WTC11 (cell line): ENCODE data around the gene RADX.

Experiments used
- CTCF ChIP-seq: fragments of 200-600 bp; IDR thresholded peaks from 2 replicates; pipeline ENCODE4 v1.8.0; 2022; ENCODE audit warnings: antibody characterized with exemption
- E2F5 ChIP-seq: sonication (generic); formaldehyde crosslinking; IDR thresholded peaks from 2 replicates; pipeline ENCODE4 v1.8.1; 2022; ENCODE audit warnings: mild to moderate bottlenecking, moderate library complexity, missing genetic modification reagents
- ESRRA ChIP-seq: sonication (generic); formaldehyde crosslinking; IDR thresholded peaks from 2 replicates; pipeline ENCODE4 v1.8.1; 2022; ENCODE audit warnings: mild to moderate bottlenecking, missing genetic modification reagents, borderline replicate concordance
- FOXP1 ChIP-seq: sonication (generic); formaldehyde crosslinking; IDR thresholded peaks from 2 replicates; pipeline ENCODE4 v1.8.0; 2022; ENCODE audit warnings: missing genetic modification reagents, mild to moderate bottlenecking, moderate library complexity, borderline replicate concordance
- JUN ChIP-seq: sonication (generic); formaldehyde crosslinking; IDR thresholded peaks from 2 replicates; pipeline ENCODE4 v1.8.0; 2023; ENCODE audit warnings: mild to moderate bottlenecking, missing genetic modification reagents
- MAX ChIP-seq: sonication (generic); formaldehyde crosslinking; IDR thresholded peaks from 2 replicates; pipeline ENCODE4 v1.8.0; 2022; ENCODE audit warnings: mild to moderate bottlenecking, missing genetic modification reagents
- MXD4 ChIP-seq: fragments of 250-450 bp; sonication (Bioruptor Pico); IDR thresholded peaks from 2 replicates; pipeline ENCODE4 v1.8.0; 2021; ENCODE audit warnings: mild to moderate bottlenecking, moderate library complexity, borderline replicate concordance
- NFE2L1 ChIP-seq: sonication (generic); formaldehyde crosslinking; IDR thresholded peaks from 2 replicates; pipeline ENCODE4 v1.8.1; 2023; ENCODE audit warnings: missing genetic modification reagents
- PRDM15 ChIP-seq: sonication (generic); formaldehyde crosslinking; IDR thresholded peaks from 2 replicates; pipeline ENCODE4 v1.8.0; 2022; ENCODE audit warnings: missing genetic modification reagents

GRCh38 chrX:106728337-106728736, 116.6 kb downstream of the RADX start:
- TF ChIP-seq NFE2L1 (CRISPR knock-in tag) (no peak), MAX (CRISPR knock-in tag) (no peak), JUN (CRISPR knock-in tag) (no peak), MXD4 (CRISPR knock-in tag) (no peak), PRDM15 (CRISPR knock-in tag) (no peak), FOXP1 (CRISPR knock-in tag) (no peak), ESRRA (CRISPR knock-in tag) (no peak), E2F5 (CRISPR knock-in tag) (no peak), CTCF (no peak)
